A549 (cell line): ENCODE measurements around the gene TSPAN10.

ENCODE experiments used
- EP300 ChIP-seq, 2 experiments: fragments of >200 bp; sonication (Bioruptor Twin); formaldehyde crosslinking; IDR thresholded peaks; 2 replicates in 1 of 2; 3 replicates in 1 of 2; pipeline ENCODE4 v1.6.1; 2016 to 2017
- FOSL2 ChIP-seq, 2 experiments: fragments of 450-650 bp in 1 of 2; fragments of >200 bp in 1 of 2; sonication (Bioruptor Twin) in 1 of 2; formaldehyde crosslinking; IDR thresholded peaks; 2 replicates each; pipeline versions ENCODE4 v1.5.0 to v1.6.1; 2016 to 2020; ENCODE audit warnings: mild to moderate bottlenecking in 1 of 2, moderate library complexity in 1 of 2
- JUN ChIP-seq, 2 experiments: fragments of >200 bp; sonication (Bioruptor Twin); formaldehyde crosslinking; IDR thresholded peaks; 2 replicates in 1 of 2; 3 replicates in 1 of 2; pipeline ENCODE4 v1.6.1; 2016 to 2017
- JUNB ChIP-seq: fragments of >200 bp; sonication (Bioruptor Twin); formaldehyde crosslinking; IDR thresholded peaks from 2 replicates; pipeline ENCODE4 v1.6.1; 2016
- KDM1A ChIP-seq: fragments of 200-600 bp; sonication (generic); IDR thresholded peaks from 2 replicates; pipeline ENCODE4 v1.6.1; 2016; ENCODE audit warnings: low read depth, mild to moderate bottlenecking
- KDM5A ChIP-seq: fragments of 200-600 bp; sonication (generic); IDR thresholded peaks from 2 replicates; pipeline ENCODE4 v1.6.1; 2016; ENCODE audit warnings: antibody characterized with exemption, mild to moderate bottlenecking
- MAZ ChIP-seq: fragments of 150-350 bp; IDR thresholded peaks from 2 replicates; pipeline ENCODE4 v1.6.1; 2014; ENCODE audit warnings: antibody characterized with exemption, low read depth, low read length, borderline replicate concordance
- RCOR1 ChIP-seq: fragments of 150-350 bp; IDR thresholded peaks from 2 replicates; pipeline ENCODE4 v1.6.1; 2014; ENCODE audit warnings: antibody characterized with exemption, low read length, low read depth
- TP53 ChIP-seq: fragments of 250-450 bp; sonication (Bioruptor Pico); IDR thresholded peaks from 2 replicates; pipeline ENCODE4 v1.5.0; 2021; ENCODE audit warnings: mild to moderate bottlenecking, moderate library complexity
- TF ChIP-seq, protein P1 (sequence below): fragments of >200 bp; sonication (Bioruptor Twin); formaldehyde crosslinking; IDR thresholded peaks from 3 replicates; pipeline ENCODE4 v1.5.1; 2016
- TF ChIP-seq, protein P2 (sequence below): fragments of 450-650 bp; IDR thresholded peaks from 2 replicates; pipeline ENCODE4 v1.6.1; 2014; ENCODE audit warnings: antibody characterized with exemption

- TF ChIP-seq MAZ (no peak), TP53 (CRISPR knock-in tag) (no peak), KDM1A (no peak), JUNB (no peak), FOSL2 (IDR thresholded peaks at IDR 0.05) (no peak), FOSL2 (CRISPR knock-in tag; IDR thresholded peaks at IDR 0.05) (no peak), KDM5A (no peak), JUN (IDR thresholded peaks at IDR 0.05) (no peak), EP300 (IDR thresholded peaks at IDR 0.05) (no peak), RCOR1 (no peak)
- TF ChIP-seq, protein P1, sequence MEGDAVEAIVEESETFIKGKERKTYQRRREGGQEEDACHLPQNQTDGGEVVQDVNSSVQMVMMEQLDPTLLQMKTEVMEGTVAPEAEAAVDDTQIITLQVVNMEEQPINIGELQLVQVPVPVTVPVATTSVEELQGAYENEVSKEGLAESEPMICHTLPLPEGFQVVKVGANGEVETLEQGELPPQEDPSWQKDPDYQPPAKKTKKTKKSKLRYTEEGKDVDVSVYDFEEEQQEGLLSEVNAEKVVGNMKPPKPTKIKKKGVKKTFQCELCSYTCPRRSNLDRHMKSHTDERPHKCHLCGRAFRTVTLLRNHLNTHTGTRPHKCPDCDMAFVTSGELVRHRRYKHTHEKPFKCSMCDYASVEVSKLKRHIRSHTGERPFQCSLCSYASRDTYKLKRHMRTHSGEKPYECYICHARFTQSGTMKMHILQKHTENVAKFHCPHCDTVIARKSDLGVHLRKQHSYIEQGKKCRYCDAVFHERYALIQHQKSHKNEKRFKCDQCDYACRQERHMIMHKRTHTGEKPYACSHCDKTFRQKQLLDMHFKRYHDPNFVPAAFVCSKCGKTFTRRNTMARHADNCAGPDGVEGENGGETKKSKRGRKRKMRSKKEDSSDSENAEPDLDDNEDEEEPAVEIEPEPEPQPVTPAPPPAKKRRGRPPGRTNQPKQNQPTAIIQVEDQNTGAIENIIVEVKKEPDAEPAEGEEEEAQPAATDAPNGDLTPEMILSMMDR = no peak
- TF ChIP-seq, protein P2, sequence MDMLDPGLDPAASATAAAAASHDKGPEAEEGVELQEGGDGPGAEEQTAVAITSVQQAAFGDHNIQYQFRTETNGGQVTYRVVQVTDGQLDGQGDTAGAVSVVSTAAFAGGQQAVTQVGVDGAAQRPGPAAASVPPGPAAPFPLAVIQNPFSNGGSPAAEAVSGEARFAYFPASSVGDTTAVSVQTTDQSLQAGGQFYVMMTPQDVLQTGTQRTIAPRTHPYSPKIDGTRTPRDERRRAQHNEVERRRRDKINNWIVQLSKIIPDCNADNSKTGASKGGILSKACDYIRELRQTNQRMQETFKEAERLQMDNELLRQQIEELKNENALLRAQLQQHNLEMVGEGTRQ = no peak
These were observed 54.2 kb downstream of the TSPAN10 start for GRCh38 chr17:81691196-81691595.
